Parietal lobe (tissue), 1 donor: ENCODE data around the gene NCBP2L. TPM values are rescaled to one million over a fixed set of nuclear protein-coding genes. Genes with fewer than 3 reads are reported as not detected.

Experiments
- total RNA-seq: library from RNA; depleted of rRNA; stranded (reverse); fragments of >200 nt; gene quantifications from one replicate; pipeline ENCODE4 v1.2.3, GENCODE V29; 2014

Gene NCBP2L
- not detected for total RNA-seq

GRCh38 chrX:107777536-107777832 is at the start of gene NCBP2L:
NCBP2L (plus strand) TSS chrX:107777733; CDS start chrX:107794221, 16,488 bp downstream.

DNA sequence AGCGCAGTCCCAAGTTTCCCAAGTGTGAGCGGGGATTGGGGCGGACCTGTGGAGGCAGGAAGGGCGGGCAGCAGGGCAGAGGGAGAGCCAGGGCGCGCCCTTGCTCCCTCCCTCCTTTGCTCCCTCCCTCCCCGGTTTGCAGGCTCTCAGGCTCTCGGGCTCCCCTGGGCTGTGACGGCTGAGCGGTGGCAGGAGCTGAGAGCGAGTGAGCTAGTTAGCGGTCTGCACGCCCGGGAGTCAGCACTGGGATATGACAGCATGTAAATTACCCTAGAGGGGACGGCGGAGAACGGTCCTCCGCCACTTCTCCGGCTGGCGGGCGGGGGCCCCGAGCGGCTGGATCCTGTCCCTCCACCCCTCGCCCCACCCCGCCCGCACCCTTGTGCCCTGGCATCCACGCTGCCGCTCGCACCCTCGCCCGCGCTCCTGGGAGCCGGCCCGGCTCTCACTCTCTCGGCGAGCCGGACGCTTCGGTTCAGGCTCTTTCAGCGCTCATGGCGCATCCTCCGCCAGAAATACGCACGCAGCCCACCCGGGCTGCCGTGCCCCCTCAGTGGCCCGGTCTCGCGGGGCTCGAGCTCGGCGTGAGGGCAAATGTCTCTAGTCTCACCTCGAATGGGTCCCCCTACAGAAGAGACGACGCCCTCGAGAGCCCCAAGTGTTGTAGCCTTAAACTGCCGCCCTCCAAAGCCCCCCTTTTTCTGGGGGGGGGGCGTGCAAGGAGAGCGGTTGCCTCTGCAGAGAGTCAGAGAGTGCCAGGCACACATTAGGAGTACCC is 1.6 kb upstream of the NCBP2L start, which contains the start of gene TSC22D3:
Gene TSC22D3, minus strand, starts transcription at position 54 of the 778 bp plus-strand sequence. CDS start 368 bp downstream, outside the sequence.

GRCh38 chrX:107825698-107826237 is 48.2 kb downstream of the NCBP2L start, which contains the start of gene MID2:
MID2 (plus strand) TSS chrX:107825866; CDS start chrX:107826427, 561 bp downstream.

Other genes starting within 250 kb of the NCBP2L start
- 19.7 TPM for gene PRPS1, start 149.2 kb upstream of the NCBP2L start, total RNA-seq
- gene TSC22D3, start 1.9 kb upstream of the NCBP2L start, total RNA-seq: 35.1 TPM
- gene MID2, start 48.1 kb downstream of the NCBP2L start, total RNA-seq: 12.2 TPM
- not detected for gene TEX13B, start 204.6 kb downstream of the NCBP2L start, total RNA-seq